Measurements from ENCODE around the gene PADI2. TPM values are rescaled to one million over a fixed set of nuclear protein-coding genes. Genes with fewer than 3 reads are reported as not detected.
A peak's percentile ranks its signal among the peaks of the same experiment; 100 is the strongest.

The PADI2 gene
- polyA plus RNA-seq, 1 donor: 111 TPM

DNA sequence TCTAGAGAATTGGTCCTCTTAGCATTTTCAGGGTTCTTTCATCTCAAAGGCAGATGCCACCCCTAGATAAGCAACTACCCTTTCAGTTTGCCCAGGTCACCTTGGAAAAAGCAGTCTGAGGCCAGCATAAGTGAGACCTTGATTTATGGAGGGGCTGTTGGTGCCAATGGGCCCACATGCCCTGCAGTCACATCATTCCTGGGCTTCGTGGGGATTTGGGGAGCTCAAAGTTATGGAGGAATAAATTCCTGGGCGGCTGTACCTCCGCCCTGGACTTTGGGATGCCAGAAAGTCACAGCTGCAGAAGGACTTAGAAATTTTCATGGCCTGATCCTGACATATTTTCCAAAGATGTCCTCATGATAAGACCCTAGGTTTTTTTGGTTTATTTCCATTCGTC lies 62.7 kb downstream of the PADI2 start:
- no peak for DNase-seq (ENCODE audit: low read depth)

DNA sequence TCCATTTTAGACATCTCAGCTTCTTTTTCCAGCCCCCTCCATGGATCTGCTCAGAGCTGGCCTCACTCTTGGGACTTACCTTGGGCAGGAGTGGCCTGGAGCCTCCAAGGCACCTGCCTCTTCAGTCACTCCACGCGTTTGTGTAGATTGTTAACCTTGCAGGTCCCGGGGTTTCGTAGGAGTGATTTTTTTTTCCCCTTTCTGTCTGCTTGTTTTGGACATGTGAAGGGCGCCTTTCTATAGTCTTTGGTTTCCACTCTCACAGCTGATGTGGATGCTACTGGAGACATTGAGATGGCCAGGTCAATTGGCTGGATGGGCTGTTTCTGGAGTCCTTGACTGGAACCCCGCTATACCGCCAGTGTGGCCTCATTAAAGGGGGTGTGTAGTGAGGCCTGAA lies 63.5 kb downstream of the PADI2 start:
- DNase-seq (ENCODE audit: low read depth): no peak

DNA sequence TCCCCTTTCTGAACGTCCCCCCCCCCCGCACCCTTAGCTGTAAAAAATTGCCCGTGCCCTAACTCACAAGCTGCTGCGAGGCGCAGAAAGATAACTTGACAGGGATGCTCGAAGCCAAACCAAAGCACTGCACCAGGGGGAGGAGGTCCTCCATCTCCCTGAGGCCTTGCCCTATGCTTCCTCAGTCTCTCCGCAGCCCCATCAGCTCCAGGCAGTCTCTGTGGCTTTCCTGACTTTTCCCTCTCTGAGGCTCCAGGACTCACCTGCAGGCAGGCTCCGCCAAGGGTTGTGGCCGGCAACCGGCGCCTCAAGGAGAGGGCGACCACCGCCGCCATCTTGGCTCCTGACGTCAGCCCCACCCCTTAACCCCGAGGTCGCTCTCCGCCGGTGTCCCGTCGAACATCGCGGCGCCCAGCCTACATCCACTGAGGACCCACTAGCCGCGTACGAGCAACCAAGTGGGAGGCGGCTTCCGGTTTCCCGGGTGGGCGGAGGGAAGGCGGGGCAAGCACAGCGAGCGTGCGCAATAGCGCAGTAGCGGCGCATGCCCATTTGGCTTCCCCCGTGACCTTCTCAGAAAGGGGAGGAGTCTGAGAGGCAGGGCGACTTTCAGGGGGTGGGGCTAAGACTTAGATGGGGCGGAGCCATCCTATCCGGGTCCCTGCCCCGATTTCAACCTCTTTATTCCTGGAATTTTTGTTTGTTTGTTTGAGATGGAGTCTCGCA lies 65.4 kb downstream of the PADI2 start, which contains the start of gene SDHB:
TSS of gene SDHB (minus strand) at position 348 of the 726 bp plus-strand sequence. CDS start at position 335, 13 bp downstream.
- peak; percentile 93 for DNase-seq (ENCODE audit: low read depth)

DNA sequence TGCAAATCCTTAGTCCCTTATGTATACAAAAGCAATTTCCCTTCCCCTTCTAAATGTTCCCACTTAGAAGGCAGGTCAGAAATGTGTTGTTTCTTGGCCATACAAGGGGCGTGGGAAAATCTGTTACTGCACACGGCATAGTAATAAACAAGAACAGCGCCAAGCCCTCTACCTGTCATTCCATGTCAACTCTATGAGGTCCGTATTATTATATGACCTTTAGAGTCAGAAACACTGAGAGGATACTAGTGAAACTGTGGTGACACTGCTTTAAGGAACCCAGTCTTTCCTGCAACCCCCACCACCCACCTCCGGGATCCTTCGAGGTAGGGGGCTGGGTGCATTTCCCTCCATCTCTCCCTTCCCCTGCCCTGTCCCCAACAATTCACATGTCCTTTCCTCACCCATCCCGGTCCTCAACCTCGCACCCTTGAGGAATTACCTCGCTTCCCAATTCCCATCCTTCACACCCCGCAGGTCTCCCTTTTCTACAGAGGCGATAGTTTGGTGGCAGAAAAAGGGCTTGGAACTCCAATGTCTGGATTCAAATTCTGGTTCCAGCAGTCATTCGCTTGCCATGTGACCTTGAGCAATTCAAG lies 66.1 kb downstream of the PADI2 start:
- no peak for DNase-seq (ENCODE audit: low read depth)

DNA sequence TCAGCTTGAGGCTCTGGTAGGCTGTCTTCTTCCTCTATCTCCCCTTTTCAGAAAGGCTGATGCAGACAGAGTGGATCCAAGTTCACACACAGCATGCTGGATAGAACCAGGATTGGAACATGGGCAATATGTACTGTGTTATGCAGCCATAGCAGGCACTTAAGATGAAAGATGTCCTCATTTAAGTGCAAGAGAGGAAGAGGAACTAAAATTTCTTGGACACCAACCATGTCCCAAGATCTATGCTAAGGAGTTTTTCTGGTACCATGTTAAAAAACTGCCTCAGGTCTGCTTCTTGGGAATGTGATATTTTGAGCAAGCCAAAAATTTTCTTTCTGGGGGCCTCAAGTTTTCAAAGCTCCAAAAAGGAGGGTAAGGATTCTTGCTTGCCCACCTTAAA lies 66.6 kb downstream of the PADI2 start:
- DNase-seq (ENCODE audit: low read depth): no peak

DNA sequence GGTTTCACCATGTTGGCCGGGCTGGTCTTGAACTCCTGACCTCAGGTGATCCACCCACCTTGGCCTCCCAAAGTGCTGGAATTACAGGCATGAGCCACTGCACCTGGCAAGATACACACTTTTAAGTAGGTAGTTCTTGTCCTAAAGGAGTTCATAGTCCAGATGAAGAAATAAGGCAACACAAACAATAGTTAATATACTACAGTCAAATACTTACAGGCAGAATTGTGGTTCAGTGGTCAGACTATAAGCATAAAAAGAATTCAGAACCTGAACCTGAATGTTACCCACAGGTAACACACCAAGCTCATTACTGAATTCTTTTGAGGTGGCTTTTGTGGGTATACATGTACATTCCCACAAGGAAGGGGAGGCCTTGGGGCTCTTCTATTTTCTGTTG lies 67.2 kb downstream of the PADI2 start:
- DNase-seq (ENCODE audit: low read depth): no peak

DNA sequence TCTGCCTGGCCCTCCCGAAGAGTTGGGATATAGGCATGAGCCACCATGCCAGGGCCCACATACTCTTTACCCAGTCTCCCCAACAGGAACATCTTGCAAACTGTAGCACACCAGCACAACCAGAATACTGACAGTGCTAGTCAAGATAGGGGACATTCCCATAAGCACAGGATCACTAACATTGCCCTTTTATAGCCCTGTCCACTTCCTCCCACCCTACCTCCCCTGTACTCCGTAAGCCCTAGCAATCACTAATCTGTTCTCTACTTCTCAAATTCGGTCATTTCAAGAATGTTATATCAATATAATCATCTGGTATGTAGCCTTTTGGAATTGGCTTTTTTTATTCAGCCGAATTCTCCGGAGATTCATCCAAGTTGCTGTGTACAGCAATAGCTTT lies 71.3 kb downstream of the PADI2 start:
- DNase-seq (ENCODE audit: low read depth): no peak

DNA sequence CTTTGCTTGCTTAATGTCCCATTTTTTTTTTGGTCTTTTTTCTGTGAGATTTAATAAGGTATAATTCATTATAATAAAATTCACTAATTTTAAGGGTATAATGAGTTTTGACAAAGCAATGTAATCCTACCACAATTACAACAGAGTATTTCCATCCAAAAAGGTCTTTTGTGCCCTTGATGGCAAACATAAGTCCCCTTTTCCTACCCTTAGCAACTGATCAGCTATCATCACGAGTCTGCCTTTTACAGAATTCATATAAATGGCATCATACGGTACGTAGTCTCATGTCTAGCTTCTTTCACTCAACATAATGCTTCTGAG lies 73.0 kb downstream of the PADI2 start:
- DNase-seq (ENCODE audit: low read depth): no peak

DNA sequence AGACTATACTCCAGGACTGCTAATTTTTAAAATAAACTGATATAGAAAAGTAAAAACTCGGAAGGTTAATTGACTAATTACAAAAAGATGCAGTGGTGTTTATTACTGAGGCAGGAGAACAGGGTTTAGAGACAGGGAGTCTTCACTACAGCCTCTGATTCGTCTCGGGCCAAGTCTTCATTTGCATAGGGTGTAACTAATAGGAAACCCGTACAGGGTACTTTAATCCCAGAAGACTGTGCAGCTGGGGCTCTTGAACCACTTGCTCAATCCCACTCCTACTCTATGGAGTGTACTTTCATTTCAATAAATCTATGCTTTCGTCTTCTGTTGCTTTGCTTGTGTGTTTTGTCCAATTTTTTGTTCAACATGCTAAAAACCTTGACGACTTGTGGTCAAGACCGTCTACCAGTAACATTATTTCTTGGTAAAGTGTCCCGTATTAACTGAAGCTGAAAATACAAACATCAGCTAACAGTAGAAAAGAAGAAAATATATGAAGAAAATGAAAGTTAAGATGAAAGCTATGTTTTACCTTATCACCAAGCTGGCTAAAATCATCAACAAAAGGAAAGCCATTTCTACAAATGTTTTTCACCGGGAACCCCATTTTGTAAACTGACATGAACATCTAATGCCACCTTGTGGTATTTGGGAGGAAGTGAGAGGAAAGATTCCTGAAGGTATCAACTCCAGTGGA lies 73.5 kb downstream of the PADI2 start:
- DNase-seq (ENCODE audit: low read depth): peak; percentile 34

DNA sequence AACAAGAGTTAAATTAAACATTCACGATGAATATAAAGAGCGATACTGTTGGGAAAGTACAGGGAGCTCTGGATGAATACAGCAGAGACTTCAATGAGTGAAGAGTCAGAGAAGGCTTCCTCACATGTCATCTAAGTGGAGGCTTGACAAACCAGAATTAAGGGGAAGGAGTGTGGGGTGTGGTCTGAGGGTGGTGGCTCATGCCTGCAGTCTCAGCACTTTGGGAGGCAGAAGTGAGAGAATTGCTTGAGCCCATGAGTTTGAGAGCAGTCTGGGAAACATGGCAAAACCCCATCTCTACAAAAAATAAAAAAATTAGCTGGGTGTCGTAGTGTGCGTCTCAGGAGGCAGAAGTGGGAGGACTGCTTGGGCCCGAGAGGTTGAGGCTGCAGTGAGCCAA lies 74.1 kb downstream of the PADI2 start:
- DNase-seq (ENCODE audit: low read depth): no peak

DNA sequence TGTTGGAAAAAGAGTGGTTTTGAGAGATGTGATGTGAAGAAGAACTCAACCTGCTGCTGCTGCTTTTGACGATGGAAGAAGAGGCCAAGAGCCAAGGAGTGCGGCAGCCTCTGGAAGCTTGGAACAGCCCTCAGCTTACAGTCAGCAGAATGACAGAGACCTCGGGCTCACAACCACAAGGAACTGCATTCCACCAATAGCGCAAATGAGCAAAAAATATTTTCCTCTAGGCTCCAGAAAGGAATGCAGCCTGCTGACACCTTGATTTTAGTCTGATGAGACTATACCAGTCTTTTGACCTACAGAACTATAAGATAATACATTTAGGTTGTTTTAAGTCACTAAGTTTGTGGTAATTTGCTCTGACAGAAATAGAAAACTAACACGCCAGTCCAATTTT lies 75.6 kb downstream of the PADI2 start:
- DNase-seq (ENCODE audit: low read depth): no peak

DNA sequence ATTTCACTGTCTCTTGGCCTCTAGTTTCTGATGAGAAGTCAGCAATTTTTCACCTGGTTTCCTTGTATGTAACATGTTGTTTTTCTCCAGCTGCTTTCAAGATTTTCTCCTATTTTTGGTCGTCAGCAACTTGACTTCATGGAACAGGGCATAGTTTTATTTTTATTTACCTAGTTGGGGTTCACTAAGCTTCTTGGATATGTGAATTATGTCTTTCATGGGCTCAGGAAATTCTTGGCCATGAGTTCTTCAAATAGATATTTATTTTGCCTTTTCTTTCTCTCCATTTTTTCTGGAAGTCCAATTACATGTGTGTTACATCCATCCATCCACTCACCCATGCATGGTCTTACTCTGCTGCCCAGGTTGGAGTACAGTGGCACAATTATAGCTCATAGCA lies 79.1 kb downstream of the PADI2 start:
- DNase-seq (ENCODE audit: low read depth): no peak

DNA sequence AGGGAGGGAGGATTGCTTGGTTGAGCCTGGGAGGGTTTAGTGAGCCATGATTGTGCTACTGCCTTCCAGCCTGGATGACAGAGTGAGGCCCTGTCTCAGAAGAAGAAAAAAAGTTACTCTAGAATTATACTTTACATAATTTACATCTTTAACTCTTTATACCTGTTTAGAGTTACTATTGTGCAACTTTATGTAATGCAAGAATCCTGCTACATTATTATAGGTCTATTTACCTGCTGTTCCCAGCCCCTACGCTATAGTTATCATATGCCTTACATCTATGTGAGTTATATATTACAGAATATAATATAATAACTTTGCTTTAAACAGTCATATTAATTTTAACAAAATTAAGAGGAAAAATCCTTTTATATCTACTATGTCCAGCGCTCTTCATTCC lies 79.7 kb downstream of the PADI2 start:
- DNase-seq (ENCODE audit: low read depth): no peak

DNA sequence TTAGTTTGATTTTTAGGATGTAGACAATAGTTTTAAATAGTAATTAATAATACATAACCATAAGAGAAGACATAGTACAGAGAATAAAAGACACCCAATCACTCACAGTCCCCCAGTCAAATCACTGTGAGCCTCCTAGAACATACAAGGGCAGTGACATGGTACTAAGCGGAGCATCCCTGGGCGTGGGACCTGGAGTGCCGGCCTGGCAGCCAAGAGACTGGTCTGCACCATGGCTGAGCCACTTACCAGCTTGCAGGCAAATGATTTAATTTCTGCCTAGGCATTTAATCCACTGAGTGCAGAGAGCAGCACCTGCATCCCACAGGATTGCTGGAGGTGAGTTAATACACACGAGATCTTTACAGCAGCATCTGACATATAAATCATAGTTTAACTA lies 85.8 kb downstream of the PADI2 start:
- no peak for DNase-seq (ENCODE audit: low read depth)

DNA sequence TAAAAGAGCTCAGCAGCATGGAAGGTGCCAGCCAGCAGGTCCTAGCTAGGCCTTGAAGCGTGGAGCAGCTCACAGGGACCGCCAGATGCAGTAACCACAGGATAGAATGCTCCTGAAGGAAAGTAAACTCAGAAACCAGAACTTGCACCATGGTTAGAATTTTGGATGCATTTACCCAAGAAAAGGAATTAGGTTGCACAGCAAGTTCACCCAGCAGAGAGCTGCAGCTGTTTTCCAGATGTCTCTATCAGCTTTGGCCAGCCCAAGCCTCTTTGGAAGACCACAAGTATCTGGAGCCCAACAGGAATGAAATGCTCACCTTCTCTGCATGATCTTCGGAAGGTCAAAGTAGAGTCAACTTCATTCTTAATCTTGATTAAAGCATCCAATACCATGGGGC lies 86.5 kb downstream of the PADI2 start:
- DNase-seq (ENCODE audit: low read depth): no peak

DNA sequence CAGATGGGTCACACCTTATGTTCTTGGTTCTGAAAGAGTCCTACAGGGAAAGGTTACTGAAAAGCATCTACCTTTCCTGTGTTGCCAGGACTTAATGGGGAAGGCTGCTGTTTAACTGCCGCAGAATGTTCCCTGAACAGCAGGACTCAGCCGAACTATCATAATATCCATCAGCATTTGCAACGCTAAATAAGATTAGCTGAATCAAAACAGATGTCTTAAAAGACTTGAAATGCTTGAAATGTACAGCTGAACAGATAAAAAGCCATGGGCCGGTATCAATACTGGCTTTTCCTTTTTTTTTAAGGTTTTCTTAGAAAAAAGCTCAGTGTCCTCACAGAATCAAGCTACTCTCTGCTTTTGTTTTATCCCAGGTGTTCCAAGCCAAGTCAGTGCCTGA lies 87.8 kb downstream of the PADI2 start:
- no peak for DNase-seq (ENCODE audit: low read depth)

DNA sequence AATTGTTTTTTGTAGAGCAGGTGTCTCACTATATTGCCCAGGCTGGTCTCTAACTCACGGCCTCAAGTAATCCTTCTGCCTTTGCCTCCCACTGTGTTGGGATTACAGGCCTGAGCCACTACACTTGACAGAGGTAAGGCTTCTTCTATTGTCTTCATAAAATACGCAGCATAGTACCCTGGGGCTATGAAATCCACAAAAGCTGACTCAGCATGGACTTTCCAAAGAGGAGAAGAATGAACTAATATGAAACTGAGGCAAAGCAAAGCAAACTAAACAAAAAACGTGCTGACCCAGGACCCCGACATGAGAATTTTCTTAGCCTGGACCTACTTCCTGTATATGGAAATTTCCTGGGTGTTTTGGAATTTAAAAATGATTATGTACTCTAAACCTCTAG lies 89.0 kb downstream of the PADI2 start:
- DNase-seq (ENCODE audit: low read depth): no peak

DNA sequence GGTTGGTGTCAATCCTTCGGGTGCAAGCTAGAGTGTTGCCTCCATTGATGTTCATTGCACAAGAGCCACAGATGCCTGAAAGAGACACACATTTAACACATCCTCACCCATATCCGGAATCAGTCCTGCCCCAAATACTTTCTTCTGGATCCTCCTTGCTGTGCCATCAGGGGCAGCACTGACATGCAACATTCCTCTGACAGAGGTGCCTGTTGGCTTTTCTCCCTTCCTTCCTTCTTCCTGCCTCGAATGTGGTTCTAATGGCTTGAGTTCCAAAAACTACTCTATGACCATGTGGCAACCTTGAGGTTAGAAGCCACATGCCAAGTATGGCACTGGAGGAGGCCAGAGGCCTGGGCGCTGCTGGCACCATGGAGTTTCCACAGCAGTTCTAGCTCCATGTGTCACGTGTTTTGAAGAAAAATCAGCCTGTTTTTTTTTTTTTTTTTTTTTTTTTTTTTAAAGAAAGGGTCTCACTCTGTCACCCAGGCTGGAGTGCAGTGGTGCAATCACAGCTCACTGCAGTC lies 90.5 kb downstream of the PADI2 start:
- DNase-seq (ENCODE audit: low read depth): no peak

DNA sequence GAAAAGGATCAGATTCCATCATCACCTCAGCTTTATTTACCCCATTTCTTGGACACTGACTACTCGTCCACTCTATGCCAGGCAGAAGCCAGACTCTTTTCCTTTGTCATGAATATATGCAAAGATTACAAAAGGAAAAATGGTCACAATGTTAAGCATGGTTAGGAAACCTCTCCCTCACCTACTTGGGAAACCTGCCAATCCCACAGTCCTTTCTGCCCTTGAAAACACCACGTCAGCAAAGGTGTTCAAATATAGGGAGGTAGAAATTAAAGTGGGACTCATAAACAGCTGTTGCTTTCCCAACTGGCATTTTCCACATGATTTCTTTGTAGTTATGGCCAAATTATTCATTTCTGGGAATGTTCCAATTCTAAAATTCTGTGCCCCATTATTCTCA lies 91.4 kb downstream of the PADI2 start:
- DNase-seq (ENCODE audit: low read depth): no peak

DNA sequence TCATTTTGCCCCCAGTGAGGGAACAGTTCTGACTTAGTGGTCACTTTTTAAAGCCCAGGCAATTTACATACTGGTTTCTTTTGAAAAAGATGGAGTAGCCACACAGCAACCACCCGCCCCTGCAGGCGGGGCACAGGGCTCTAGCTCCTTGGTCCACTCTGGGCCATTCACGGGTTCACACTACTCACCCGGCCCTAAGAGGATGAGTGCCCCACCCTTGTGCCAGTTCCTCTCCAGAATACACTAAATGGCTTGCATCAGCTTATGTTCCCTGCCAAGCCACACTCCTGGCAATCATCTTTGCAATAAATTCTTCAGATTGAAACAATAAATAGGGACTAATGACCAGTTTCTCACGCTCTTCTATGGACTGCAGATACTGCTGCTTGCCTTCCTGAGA lies 91.8 kb downstream of the PADI2 start:
- no peak for DNase-seq (ENCODE audit: low read depth)

DNA sequence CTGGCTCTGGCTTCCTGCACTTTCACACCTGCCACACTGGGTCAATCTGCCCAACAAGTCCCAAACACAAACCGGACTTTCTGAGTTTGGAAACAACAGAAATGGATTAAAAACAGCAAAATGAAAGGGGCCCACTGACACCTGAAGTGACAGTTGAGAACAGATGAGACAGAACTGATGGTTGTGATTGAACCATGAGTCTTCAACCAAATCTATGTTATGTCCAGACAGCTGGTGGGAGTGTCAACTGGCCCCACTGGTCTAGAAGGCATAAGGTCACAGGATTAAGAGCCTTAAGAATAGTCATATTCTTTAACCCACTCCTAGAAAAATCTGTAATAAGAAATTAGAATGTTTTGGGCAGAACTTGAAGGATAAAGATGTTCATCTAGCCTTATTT lies 94.5 kb downstream of the PADI2 start:
- DNase-seq (ENCODE audit: low read depth): no peak

DNA sequence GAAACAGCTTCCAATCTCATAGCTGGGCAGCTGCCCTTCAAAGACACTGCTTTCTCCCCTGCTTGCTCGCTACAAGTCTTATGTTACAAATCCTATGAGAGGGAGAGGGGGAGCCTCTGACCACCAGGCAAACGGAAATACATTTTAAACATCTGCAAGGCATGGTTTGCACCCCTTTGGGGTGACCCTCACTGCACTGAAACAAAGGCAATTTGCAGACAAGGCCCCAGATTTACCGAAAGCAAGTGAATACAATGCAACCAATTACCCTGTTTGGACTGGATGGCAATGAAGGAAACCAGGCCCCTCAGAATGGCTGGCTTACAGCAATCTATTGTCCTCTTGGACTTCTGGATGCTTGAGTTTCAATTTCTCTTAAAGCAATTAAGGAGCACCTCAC lies 95.7 kb downstream of the PADI2 start:
- no peak for DNase-seq (ENCODE audit: low read depth)

DNA sequence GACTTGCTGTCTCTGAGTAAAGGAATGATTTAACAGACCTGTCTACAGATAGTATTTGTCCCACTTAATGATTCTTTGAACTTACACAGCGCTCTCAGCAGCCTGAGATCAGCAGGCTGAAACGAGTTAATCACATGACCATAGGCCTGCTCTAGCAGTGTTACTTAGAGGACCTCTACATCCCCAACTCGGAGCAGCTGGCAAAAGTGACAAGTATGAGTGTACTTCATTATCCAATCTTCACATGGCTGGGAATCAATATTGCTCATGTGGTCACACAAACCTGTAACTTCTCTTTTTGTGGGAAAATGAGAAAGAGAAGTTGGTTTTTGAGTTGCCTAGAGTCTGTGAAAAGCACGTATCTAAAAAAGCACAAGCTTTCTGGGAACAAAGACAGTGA lies 96.1 kb downstream of the PADI2 start:
- DNase-seq (ENCODE audit: low read depth): no peak
